ENCODE measurements around the gene OR5B21. TPM values are rescaled to one million over a fixed set of nuclear protein-coding genes. Genes with fewer than 3 reads are reported as not detected.

OR5B21 gene
- total RNA-seq, 1 donor from 2014 or later = not detected

DNA sequence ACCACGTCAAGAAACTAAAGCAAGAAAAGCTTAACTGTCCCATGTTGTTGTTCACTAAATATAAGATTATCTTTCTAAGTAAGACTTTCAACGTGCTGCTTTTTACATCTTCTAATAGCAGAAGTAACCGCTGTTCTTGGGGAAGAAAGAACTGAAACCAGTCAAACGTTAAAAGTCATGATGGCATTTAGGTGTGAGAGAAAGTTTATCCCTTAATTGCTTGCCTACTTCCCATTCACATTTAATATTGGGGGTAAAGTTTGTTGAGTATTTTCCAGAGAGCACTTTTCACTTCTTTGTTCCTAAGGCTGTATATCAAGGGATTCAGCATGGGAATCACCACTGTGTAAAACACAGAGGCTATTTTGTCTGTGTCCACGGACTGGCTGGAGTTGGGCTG, 970 bp downstream of the OR5B21 start:
- intact Hi-C loops (cut with micrococcal nuclease) = no loop called here
- H3K36me3 Mint-ChIP-seq (ENCODE audit: low read depth) = no peaks in the 10 kb centered on the region
- no peak overlapping the region for H3K27ac Mint-ChIP-seq

DNA sequence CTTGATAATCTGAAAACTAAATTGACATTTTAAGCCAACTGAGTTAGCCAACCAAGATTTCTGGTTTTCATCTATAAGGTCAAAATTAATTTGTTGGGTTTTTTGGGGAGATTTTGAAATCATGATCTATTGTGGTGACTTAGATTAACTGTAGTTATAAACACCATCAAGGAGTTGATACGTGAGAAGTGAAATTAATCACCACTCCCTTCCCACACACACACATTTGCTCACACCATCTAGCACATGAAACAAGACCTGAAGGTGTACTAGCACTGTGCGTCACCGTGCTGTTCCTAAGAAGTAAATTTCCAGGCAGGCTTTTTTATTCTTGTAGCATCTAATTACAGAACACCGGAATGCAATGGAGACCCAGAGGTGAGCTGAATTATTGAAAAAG, 2.1 kb downstream of the OR5B21 start:
- intact Hi-C loops (cut with micrococcal nuclease) = no loop called here
- no peak for DNase-seq
- Mint-ChIP-seq H3K4me3 (no peak overlapping the region), H3K27ac (peak overlapping the region; percentile 39), H3K4me1 (peaks cover 7% of the 10 kb centered on the region), H3K27me3 (no peaks in the 10 kb centered on the region), H3K36me3 (ENCODE audit: low read depth) (no peaks in the 10 kb centered on the region), H3K9me3 (no peaks in the 10 kb centered on the region)

More for the DNA sequence above, 970 bp downstream of the OR5B21 start:
- Mint-ChIP-seq H3K4me3 (no peak overlapping the region), H3K4me1 (peaks cover 7% of the 10 kb centered on the region), H3K27me3 (no peaks in the 10 kb centered on the region), H3K9me3 (no peaks in the 10 kb centered on the region)
- DNase-seq = no peak

DNA sequence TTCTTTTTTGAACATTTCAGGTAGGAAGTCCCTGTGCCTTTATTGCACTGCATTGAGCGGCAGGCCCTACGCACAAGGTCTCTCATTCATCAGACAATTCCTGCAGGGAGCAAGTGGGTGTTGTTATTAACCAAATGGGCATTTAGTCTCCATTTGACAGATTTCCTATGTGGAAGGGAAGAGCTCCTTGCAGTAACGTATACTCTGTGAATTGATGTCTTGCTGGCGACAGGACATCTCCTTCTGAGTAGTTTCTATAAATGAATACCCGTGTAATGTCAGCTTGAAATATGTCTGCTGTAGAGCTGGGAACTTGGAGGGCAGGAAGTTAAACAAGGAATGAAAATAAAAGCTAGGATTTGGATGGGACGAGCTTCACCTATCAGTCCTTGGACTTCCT, 3.7 kb downstream of the OR5B21 start:
- no peaks in the 10 kb centered on the region for H3K36me3 Mint-ChIP-seq (ENCODE audit: low read depth)
- no peak overlapping the region for H3K4me3 Mint-ChIP-seq
- intact Hi-C loops (cut with micrococcal nuclease) = no loop called here
- no peak overlapping the region for H3K27ac Mint-ChIP-seq
- peaks cover 7% of the 10 kb centered on the region for H3K4me1 Mint-ChIP-seq
- no peaks in the 10 kb centered on the region for H3K9me3 Mint-ChIP-seq
- DNase-seq = no peak
- no peaks in the 10 kb centered on the region for H3K27me3 Mint-ChIP-seq

DNA sequence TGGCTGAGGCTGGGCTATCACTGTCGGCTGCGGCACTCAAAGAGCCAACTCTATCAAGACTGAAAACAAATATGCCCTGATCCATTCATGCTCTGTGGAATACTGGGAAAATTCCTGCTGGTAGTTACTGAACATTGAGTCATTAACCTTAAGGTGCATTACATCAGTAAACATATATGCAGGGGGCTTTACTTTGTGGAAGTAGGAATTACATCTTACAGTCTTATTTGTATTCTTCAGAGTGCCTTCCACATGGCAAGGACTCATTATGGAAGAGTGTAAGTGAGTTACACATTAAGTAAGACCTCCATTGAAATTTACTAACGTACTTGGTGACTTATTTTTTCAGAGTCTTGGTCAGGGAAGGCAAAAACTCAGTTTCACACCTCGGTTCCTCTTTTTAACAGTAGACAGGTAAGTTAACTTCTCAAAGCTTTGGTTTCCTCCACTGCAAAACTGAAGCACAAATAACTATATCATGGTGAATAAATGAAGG, 4.5 kb downstream of the OR5B21 start:
- Mint-ChIP-seq H3K4me3 (no peak overlapping the region), H3K27me3 (no peaks in the 10 kb centered on the region), H3K4me1 (peaks cover 9% of the 10 kb centered on the region), H3K27ac (no peak overlapping the region), H3K36me3 (ENCODE audit: low read depth) (no peaks in the 10 kb centered on the region), H3K9me3 (no peaks in the 10 kb centered on the region)
- no peak for DNase-seq
- intact Hi-C loops (cut with micrococcal nuclease) = no loop called here

DNA sequence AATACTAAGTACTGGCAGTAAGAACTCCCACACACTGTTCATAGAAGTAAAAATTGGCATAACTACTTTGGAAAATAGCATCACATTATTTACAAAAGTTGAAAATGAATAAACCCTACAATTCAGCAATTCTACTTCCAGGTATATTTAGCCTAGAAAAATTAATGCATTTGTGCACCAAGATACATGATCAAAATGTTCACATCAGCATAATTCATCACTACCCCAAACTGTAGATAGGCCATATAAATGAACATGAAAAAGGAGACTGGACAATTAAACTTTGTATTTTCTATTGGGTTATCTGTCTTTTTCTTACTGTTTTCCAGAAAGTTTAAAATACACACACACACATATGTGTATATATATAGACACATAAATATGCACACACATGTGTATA, 5.9 kb downstream of the OR5B21 start:
- no peak overlapping the region for H3K27ac Mint-ChIP-seq
- intact Hi-C loops (cut with micrococcal nuclease) = no loop called here
- no peaks in the 10 kb centered on the region for H3K27me3 Mint-ChIP-seq
- DNase-seq = no peak
- H3K9me3 Mint-ChIP-seq = no peaks in the 10 kb centered on the region
- H3K4me1 Mint-ChIP-seq = peaks cover 9% of the 10 kb centered on the region
- H3K36me3 Mint-ChIP-seq (ENCODE audit: low read depth) = no peaks in the 10 kb centered on the region
- H3K4me3 Mint-ChIP-seq = no peak overlapping the region

DNA sequence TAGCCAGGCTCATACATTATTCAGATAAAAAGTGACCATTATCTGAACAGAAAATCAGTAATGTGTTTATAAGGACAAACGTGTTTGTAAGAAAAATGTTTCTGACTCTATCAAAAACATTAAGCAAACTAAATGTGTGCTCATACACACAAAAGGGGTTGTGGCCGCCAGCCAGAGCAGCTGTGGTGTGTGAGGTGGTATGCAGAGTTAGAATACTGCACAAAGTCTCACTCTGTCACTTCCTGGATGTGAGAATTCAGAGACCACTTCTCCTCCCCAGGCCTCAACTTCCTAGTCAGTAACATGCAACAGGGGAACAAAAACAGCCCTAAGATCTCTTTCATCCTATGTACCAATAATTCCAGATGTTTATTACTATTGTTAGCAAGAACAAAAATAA, 9.4 kb downstream of the OR5B21 start:
- intact Hi-C loops (cut with micrococcal nuclease) = no loop called here
- DNase-seq = no peak
- Mint-ChIP-seq H3K36me3 (ENCODE audit: low read depth) (no peaks in the 10 kb centered on the region), H3K4me1 (peaks cover 2% of the 10 kb centered on the region), H3K27me3 (no peaks in the 10 kb centered on the region), H3K9me3 (no peaks in the 10 kb centered on the region), H3K4me3 (no peak overlapping the region), H3K27ac (no peak overlapping the region)

DNA sequence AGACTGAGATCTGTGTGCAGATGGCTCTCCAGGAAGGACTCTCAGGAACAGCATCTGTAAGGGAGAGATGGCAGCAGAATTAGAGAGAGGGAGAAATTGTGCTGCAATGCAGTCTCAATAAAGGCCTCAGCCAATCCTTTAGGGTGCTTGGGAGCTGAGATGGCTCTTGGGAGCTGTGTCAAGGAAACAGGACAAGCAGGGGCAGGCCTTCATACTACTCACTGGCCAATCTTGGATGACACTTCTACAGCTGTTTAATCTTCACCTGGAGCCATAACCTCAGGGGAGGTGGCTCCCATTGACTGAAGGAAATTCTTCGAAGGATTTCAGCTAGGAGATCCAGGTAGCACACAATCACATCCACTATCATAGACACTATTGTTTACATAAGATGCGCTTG, 10.0 kb downstream of the OR5B21 start:
- Mint-ChIP-seq H3K4me3 (no peak overlapping the region), H3K9me3 (no peaks in the 10 kb centered on the region), H3K4me1 (peaks cover 2% of the 10 kb centered on the region), H3K27ac (no peak overlapping the region), H3K27me3 (no peaks in the 10 kb centered on the region), H3K36me3 (ENCODE audit: low read depth) (no peaks in the 10 kb centered on the region)
- DNase-seq = no peak
- intact Hi-C loops (cut with micrococcal nuclease) = no loop called here

DNA sequence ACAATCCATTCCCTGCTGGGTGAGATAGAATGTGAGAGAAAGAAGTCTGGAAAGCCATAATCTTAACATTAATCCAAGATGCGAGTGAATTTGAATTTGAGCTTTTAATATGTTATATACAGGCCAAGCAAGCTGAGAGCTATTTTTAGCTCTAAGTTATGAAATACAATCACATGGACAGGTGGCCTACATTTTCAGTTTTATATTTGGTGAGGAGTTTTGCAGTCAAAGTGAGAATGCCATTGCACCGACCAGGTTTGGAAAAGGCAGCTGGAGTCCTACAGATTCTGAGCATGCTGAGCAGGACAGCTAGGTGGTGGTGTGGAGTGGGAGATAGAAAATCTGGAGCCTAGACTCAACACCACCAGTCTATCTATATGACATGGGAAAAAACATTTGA, 12.0 kb downstream of the OR5B21 start:
- no peak overlapping the region for H3K27ac Mint-ChIP-seq
- no peak for DNase-seq
- H3K9me3 Mint-ChIP-seq = peaks cover 3% of the 10 kb centered on the region
- no peaks in the 10 kb centered on the region for H3K36me3 Mint-ChIP-seq (ENCODE audit: low read depth)
- peaks cover 2% of the 10 kb centered on the region for H3K4me1 Mint-ChIP-seq
- intact Hi-C loops (cut with micrococcal nuclease) = no loop called here
- H3K4me3 Mint-ChIP-seq = no peak overlapping the region
- no peaks in the 10 kb centered on the region for H3K27me3 Mint-ChIP-seq

DNA sequence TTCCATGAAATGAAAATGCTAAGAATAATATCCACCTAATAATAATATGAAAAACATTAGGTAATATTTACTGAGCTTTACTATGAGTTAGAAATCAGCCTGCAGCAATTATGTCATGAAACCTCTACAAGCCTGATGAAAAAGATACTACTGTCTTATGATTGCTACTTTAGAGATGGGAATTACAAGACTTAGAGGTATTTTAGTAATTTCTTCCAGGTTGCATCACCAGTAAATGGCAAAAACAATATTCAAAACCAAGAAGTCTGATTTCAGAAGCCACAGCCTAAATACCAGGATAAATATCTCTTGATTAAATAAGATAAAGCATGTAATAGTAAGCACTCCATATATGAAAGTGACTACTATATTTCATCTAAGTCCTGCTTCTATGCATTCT, 13.8 kb downstream of the OR5B21 start:
- Mint-ChIP-seq H3K4me1 (peaks cover 2% of the 10 kb centered on the region), H3K9me3 (peaks cover 3% of the 10 kb centered on the region), H3K27me3 (no peaks in the 10 kb centered on the region)

DNA sequence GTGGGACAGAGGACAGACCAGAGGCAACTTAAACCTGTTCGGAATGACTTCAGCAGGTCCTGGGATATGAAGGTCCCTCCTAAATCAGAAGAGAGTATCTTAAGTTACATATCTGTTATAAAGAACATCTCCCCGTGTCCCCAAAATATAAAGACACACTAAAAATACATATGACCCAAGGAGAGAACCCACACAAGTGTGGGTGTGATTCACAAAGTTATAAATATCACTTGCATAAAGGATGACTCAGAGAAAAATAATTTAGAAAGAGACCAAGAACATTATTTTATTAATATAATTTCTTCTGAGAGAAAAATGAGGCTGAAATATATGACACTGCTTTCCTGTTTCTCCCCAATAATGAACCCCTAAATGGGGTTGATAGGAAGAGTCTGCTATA, 14.2 kb downstream of the OR5B21 start:
- no peaks in the 10 kb centered on the region for H3K36me3 Mint-ChIP-seq (ENCODE audit: low read depth)
- intact Hi-C loops (cut with micrococcal nuclease) = no loop called here
- DNase-seq = no peak
- peaks cover 2% of the 10 kb centered on the region for H3K4me1 Mint-ChIP-seq
- peaks cover 3% of the 10 kb centered on the region for H3K9me3 Mint-ChIP-seq
- H3K27me3 Mint-ChIP-seq = no peaks in the 10 kb centered on the region
- H3K4me3 Mint-ChIP-seq = no peak overlapping the region
- no peak overlapping the region for H3K27ac Mint-ChIP-seq

More for the DNA sequence above, 13.8 kb downstream of the OR5B21 start:
- H3K27ac Mint-ChIP-seq = no peak overlapping the region
- intact Hi-C loops (cut with micrococcal nuclease) = no loop called here
- no peak overlapping the region for H3K4me3 Mint-ChIP-seq
- no peaks in the 10 kb centered on the region for H3K36me3 Mint-ChIP-seq (ENCODE audit: low read depth)
- DNase-seq = no peak

DNA sequence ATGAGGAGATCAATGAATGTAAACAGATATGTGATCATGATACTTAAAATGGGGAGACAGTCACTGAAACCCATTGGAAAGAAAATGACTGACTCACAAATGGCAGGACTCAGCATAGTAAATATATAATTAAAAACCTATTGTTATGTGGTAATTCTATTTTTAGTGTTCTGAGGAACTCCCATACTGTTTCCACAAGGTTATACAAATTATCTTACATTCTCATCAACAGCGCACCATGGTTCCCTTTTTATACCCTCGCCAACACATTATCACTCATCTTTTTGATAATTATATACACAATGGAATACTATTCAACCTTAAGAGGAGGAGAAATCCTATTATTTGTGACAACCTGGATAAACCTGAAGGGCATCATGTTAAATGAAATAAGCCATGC, 17.1 kb downstream of the OR5B21 start:
- Mint-ChIP-seq H3K27ac (no peak overlapping the region), H3K4me3 (no peak overlapping the region), H3K27me3 (no peaks in the 10 kb centered on the region), H3K4me1 (no peaks in the 10 kb centered on the region), H3K36me3 (ENCODE audit: low read depth) (no peaks in the 10 kb centered on the region), H3K9me3 (peaks cover 7% of the 10 kb centered on the region)
- DNase-seq = no peak
- intact Hi-C loops (cut with micrococcal nuclease) = no loop called here

DNA sequence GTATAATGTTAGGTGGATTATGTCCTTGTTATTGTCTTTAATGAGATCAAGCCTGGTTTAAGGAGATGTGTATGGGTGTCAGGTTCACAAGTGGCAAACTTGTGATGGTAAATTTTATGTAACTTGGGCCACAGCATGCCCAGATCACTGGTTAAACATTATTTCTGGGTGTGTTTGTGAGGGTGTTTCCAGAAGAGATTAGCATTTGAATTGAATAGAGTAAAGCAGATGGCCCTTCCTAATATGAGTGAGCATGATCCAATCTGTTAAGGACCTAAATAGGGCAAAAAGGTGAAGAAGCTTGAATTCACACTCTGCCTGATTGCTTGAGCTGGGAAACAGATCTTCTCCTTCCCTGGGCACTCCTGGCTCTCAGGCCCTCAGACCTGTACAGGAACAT, 20.7 kb downstream of the OR5B21 start:
- intact Hi-C loops (cut with micrococcal nuclease) = no loop called here
- Mint-ChIP-seq H3K4me1 (no peaks in the 10 kb centered on the region), H3K36me3 (ENCODE audit: low read depth) (no peaks in the 10 kb centered on the region), H3K9me3 (peaks cover 11% of the 10 kb centered on the region), H3K27ac (no peak overlapping the region), H3K4me3 (no peak overlapping the region), H3K27me3 (no peaks in the 10 kb centered on the region)
- no peak for DNase-seq

DNA sequence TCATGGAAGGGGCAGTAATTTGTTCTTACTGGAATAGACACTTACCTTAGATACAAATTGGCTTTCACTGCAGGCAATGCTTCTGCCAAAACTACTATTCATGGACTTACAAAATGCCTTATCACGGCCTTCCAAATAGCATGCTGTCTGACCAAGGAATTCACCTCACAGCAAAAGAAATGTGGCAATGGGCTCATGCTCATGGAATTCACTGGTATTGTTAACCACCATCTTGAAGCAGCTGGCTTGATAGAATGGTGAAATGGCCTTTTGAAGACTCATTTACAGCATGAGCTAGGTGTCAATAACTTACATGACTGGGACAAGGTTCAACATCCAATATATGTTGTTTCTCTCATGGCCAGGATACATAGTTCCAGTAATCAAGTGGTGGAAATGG, 21.9 kb downstream of the OR5B21 start:
- peaks cover 11% of the 10 kb centered on the region for H3K9me3 Mint-ChIP-seq

DNA sequence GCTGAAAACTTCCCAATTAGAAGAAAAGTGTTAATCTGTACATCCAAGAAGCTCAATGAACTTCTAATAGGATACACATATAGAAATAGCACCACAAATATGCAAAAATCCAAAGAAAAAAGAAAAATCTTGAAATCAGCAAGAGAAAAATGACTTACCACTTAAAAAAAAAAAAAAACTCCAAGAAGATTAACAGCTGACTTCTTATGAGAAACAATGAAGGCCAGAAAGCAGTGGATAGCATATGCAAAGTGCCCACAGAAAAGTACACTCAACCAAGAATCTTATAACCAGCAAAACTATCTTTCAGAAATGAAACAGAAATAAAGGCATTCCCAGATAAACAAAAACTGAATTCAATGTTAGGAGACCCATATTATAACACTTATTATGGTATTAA, 36.0 kb downstream of the OR5B21 start:
- Mint-ChIP-seq H3K4me1 (no peaks in the 10 kb centered on the region), H3K27me3 (no peaks in the 10 kb centered on the region), H3K36me3 (ENCODE audit: low read depth) (no peaks in the 10 kb centered on the region), H3K27ac (no peak overlapping the region), H3K4me3 (no peak overlapping the region), H3K9me3 (peaks cover 28% of the 10 kb centered on the region)
- intact Hi-C loops (cut with micrococcal nuclease) = no loop called here
- DNase-seq = no peak

More for the DNA sequence above, 21.9 kb downstream of the OR5B21 start:
- no peaks in the 10 kb centered on the region for H3K27me3 Mint-ChIP-seq
- no peaks in the 10 kb centered on the region for H3K4me1 Mint-ChIP-seq
- no peak for DNase-seq
- no peak overlapping the region for H3K4me3 Mint-ChIP-seq
- intact Hi-C loops (cut with micrococcal nuclease) = no loop called here
- H3K27ac Mint-ChIP-seq = no peak overlapping the region
- H3K36me3 Mint-ChIP-seq (ENCODE audit: low read depth) = no peaks in the 10 kb centered on the region

DNA sequence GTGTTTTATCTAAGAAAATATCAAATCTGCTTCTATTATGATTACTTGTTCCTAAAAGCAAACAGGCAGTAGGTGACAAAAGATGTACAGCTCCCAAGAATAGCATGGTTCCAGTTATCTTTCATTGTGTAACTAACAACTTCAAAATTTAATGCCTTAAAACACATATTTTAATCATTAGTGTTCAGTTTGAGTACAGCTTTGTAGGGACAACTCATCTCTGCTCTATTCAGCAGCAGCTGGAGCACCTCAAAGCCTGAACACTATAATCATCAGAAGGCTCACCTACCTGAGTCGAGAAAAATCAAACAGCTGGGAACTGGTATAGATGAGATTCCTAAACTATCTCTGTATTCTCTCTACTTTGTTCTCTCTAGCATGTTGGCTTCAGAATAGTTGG, 41.6 kb downstream of the OR5B21 start:
- Mint-ChIP-seq H3K36me3 (ENCODE audit: low read depth) (no peaks in the 10 kb centered on the region), H3K9me3 (peaks cover 7% of the 10 kb centered on the region), H3K27ac (no peak overlapping the region), H3K27me3 (no peaks in the 10 kb centered on the region), H3K4me1 (no peaks in the 10 kb centered on the region), H3K4me3 (no peak overlapping the region)
- intact Hi-C loops (cut with micrococcal nuclease) = no loop called here
- no peak for DNase-seq
